NCI-H2107 (cell line): ENCODE results near the gene OTOP3.
"Not testable (repeated sequence)": the region's sequence is repeated elsewhere in the genome, so short reads cannot be mapped to it uniquely, and the experiment has no call there.

ENCODE experiments used
- DNase-seq: peaks from one replicate; lab custom pipeline; 2025; lab: John Stamatoyannopoulos, UW

OTOP3 gene

GRCh38 chr17:74935585-74936469 lies at the start of gene OTOP3:
Gene OTOP3, plus strand, starts transcription at chr17:74935898. Its CDS starts 24 bp downstream, at chr17:74935922.
- no peak for DNase-seq

DNA sequence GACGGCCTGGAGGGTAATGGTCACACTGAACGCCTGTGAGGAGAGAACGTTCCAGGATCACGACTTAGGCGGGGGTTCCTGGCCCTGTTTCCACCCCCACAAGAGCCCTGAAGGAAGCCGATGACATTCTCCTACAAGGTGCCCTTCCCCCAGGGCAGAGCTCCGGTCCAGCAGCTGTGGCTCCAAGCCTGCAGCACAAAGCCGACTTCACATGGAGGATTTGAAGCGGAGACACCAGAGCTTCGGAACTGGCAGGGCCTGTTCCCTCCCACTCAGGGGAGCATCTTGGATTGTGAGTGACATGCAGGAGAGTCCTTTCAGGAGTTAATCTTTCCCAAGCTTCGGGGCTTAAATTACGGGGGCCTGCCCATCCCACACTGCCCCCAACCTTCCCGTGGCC lies 47.2 kb upstream of the OTOP3 start:
- no peak for DNase-seq

- DNase-seq = no peak
Measured at GRCh38 chr17:74890554-74890953, 45.1 kb upstream of the OTOP3 start.

DNA sequence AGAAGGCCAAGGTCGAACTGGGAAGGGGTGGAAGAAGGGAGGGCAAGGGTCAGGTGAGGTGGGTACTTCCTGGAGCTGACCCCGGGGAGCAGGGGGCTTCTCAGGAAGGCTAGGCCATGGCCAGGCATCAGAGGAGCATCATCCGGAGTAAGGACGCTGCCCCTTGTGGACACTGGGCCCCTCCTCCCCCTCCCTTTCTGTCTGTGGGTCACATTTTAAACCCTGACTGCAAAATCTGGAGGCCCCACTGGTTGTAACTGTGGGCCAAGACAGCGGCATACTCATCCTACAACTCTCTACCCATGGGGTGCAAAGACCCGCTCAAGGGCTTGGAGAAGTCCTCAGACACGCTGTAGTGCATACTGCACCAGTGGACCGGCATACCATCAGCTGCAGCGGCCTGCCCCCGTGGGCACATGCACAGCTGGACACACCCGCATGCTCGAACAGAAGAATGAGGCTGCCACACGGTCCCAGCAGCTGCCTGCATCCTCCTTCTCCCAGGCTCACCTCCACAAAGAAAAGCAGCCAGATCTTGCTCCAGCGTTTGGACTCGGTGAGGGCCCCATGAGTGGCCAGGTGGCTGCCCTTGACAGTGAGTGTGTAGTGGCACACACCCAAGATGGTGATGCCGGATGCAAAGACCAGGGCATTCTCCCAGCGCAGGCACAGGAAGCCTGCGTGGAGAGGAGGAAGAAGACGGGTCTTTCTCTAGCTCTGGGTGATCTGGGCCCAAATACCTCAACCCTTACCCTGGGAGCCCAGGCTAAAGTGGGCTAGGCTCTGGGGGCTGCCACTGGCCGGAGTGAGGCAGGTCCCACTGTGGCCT lies 43.5 kb upstream of the OTOP3 start:
- DNase-seq = no peak

- DNase-seq = no peak
Measured at GRCh38 chr17:74892974-74893911, 42.5 kb upstream of the OTOP3 start, which contains the start of gene FADS6. Gene FADS6, minus strand, starts transcription at chr17:74893633. Its CDS starts 38 bp downstream, at chr17:74893595.

- no peak for DNase-seq
Measured at GRCh38 chr17:74893936-74894671, 41.6 kb upstream of the OTOP3 start.

- no peak for DNase-seq
Measured at GRCh38 chr17:74898376-74898946, 37.2 kb upstream of the OTOP3 start.

DNA sequence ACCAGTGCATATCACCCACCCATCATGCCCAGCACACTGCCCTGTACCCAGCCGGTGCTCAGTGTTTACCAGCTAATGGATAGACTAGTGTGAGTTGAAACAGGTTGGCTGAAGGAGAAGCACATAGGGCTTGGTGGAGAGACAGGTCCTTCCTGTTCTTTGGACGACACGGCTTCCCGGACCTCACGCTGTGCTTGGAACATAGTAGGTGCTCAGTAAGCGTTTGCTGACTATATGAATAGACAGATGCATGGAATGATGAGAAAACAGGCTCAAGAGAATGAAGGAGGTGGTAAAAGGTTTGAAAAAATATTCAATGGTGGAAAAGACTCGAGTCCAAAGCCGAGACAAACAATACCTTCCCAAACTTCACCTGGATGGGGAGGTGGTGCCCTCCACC lies 35.5 kb upstream of the OTOP3 start:
- no peak for DNase-seq

DNA sequence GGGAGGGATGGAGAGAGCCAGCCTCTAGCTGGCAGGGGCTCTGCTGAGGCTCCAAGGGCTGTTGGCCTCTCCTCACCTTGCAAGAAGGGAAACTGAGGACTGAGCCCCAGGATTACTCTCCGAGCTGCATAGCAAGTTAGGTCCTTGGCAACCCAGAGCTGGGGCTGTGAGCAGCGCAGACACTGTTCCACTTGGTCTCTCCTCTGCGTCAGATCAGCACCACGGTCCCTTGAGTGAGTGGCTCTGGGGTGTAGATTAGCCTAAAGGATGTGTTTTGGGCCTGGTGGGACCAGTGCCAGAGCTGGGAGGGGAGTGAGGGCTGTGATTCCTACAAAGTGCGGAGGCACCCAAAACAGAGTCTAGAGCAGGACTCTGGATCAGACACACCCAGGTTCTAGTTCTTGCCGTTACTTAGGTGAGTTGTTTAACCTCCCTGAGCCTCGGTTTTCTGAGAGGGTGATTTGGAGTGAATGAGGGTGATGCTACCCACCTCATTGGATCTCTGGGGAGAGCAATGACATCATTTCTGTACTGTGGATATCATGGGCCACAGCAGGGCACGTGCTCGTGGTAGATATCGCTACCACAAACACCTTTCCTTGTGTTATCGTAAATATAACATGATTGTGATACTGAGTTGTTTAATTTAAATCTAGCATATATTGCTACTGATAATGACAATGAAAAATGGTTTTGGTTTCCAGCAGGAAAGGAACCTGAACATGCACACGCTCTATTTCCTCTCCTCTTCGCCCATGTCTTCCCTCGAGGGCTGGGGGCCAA lies 34.2 kb upstream of the OTOP3 start:
- DNase-seq = no peak

DNA sequence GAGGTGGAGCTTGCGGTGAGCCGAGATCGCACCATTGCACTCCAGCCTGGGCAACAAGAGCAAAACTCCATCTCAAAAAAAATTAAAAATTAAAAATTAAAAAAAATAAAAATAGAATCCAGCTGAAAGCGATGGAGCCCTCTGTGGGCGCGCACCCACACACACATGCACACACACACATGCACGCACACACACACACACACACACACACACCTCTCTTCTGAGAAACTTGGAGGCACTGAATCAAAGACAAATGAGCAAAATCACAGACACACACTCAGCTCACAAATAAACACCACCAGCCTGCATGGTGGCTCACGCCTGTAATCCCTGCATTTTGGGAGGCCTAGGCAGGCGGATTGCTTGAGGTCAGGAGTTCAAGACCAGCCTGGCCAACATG lies 32.7 kb upstream of the OTOP3 start:
- DNase-seq = no peak

DNA sequence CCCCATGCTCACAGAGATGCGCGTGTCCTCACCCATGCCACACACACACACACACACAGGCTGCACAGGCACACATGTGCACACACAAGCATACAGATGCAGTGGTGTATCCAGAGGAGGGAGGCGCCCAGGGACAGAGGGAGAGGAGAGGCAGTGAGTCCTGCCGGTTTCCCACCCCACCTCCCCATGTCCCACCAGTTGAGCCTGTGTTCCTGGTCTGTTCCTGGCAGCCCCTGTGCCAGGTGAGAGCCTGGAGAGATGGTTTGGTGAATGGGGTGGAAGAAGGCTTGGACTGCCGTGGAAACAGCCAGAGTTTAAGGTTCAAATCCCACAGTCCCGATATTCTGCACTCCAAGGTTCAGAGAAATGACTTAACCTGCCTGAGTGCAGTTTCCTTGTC lies 32.0 kb upstream of the OTOP3 start:
- DNase-seq = no peak

DNA sequence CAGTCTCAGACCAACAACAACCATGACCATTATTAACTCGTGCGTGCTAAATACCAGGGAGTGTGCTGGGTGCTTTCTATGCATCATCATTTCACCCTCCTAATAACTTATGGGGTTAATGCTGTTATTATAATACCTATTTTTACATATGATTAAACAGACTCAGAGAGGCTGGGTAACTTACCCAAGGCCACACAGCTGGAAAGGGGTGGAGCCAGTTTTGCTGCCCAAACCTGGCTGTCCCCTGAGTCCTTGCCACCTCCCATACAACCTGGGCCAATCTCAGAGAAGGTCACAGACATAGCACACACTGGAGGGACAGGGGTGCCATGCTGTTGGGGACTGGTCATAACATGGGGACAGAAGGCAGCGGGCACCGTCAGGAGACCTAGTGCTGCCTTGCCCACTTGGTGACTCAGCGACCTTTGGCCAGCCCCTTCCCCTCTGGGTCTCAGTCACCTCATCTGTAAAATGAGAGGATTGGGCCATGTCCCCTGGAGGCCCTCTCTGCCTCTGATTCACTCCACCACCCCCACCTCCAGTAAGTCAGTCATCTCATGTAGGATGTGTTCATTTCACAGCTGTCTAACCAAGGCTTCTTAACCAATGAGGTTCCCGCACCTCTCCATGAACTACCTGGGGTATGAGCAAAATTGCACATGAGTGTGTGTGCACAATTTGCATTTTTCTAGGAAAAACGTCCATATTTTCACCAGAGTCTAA lies 30.9 kb upstream of the OTOP3 start:
- DNase-seq = no peak

DNA sequence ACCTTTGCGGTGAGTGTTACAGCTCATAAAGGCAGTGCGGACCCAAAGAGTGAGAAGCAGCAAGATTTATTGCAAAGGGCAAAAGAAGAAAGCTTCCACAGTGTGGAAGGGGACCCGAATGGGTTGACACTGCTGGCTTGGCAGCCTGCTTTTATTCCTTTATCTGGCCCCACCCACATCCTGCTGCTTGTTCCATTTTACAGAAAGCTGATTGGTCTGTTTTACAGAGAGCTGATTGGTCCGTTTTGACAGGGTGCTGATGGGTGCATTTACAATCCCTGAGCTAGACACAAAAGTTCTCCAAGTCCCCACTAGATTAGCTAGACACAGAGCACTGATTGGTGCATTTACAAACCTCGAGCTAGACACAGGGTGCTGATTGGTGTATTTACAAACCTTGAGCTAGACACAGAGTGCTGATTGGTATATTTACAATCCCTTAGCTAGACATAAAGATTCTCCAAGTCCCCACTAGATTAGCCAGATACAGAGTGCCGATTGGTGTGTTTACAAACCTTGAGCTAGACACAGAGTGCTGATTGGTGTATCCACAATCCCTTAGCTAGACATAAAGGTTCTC lies 29.4 kb upstream of the OTOP3 start:
- not testable (repeated sequence) for DNase-seq

DNA sequence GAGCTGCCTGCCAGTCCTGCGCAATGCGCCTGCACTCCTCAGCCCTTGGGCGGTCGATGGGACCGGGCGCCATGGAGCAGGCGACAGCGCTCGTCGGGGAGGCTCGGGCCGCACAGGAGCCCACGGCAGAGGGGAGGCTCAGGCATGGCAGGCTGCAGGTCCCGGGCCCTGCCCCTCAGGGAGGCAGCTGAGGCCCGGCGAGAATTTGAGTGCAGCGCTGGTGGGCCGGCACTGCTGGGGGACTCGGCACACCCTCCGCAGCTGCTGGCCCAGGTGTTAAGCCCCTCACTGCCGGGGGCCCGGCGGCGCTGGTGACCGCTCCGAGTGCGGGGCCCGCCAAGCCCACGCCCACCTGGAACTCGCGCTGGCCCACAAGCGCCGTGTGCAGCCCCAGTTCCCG lies 28.7 kb upstream of the OTOP3 start:
- no peak for DNase-seq

- not testable (repeated sequence) for DNase-seq
Measured at GRCh38 chr17:74909097-74909496, 26.6 kb upstream of the OTOP3 start.

GRCh38 chr17:74911423-74911822 lies 24.3 kb upstream of the OTOP3 start:
- DNase-seq = not testable (repeated sequence)

GRCh38 chr17:74916136-74916850 lies 19.4 kb upstream of the OTOP3 start:
- DNase-seq = no peak

DNA sequence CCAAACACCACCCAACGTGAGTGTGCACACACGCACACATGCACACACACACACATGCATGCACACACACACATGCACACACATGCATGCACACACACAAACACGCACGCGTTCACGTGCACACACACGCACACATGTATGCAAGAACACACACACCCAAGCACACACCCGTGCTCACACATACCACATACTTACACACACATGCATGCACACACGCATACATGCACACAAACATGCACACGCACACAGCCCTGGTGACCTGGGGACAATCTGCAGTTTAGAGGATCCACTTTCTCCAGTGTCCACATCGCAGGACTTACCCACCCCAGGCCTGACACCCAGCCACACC lies 18.9 kb upstream of the OTOP3 start:
- no peak for DNase-seq
